SJSA1 (cell line): ENCODE measurements around the gene FAU. TPM values are rescaled to one million over a fixed set of nuclear protein-coding genes. Genes with fewer than 3 reads are reported as not detected.

Source experiments
- DNase-seq, 2 experiments: peaks; one replicate each; pipeline ENCODE4 v3.0.0-alpha.2; 2015 to 2020; ENCODE audit warnings: low spot score in 2 of 2, low read depth in 1 of 2
- H3K27ac ChIP-seq: fragments of 250-450 bp; sonication (Bioruptor Pico); 2 replicates; pipeline ENCODE4 v1.5.1; 2020; ENCODE audit warnings: mild to moderate bottlenecking, moderate library complexity
- H3K27me3 ChIP-seq: fragments of 250-450 bp; sonication (Bioruptor Pico); replicated peaks from 2 replicates; pipeline ENCODE4 v1.5.1; 2020; ENCODE audit warnings: mild to moderate bottlenecking, moderate library complexity
- H3K36me3 ChIP-seq: fragments of 250-450 bp; sonication (Bioruptor Pico); 2 replicates; pipeline ENCODE4 v1.5.1; 2020; ENCODE audit warnings: mild to moderate bottlenecking
- H3K4me1 ChIP-seq: fragments of 250-450 bp; sonication (Bioruptor Pico); replicated peaks from 2 replicates; pipeline ENCODE4 v1.6.1; 2021; ENCODE audit warnings: mild to moderate bottlenecking
- H3K4me3 ChIP-seq: fragments of 250-450 bp; sonication (Bioruptor Pico); 2 replicates; pipeline ENCODE4 v1.5.1; 2020; ENCODE audit warnings: mild to moderate bottlenecking
- H3K9me3 ChIP-seq: fragments of 250-450 bp; sonication (Bioruptor Pico); replicated peaks from 2 replicates; pipeline ENCODE4 v1.5.1; 2020; ENCODE audit warnings: mild to moderate bottlenecking
- total RNA-seq: library from RNA; depleted of rRNA; stranded (reverse); fragments of >200 nt; shearing (Covaris generic); gene quantifications from 2 replicates; pipeline ENCODE4 v1.2.3, GENCODE V29; 2014

The FAU gene
- total RNA-seq, 1 experiment from 2014 or later = 672 TPM

DNA sequence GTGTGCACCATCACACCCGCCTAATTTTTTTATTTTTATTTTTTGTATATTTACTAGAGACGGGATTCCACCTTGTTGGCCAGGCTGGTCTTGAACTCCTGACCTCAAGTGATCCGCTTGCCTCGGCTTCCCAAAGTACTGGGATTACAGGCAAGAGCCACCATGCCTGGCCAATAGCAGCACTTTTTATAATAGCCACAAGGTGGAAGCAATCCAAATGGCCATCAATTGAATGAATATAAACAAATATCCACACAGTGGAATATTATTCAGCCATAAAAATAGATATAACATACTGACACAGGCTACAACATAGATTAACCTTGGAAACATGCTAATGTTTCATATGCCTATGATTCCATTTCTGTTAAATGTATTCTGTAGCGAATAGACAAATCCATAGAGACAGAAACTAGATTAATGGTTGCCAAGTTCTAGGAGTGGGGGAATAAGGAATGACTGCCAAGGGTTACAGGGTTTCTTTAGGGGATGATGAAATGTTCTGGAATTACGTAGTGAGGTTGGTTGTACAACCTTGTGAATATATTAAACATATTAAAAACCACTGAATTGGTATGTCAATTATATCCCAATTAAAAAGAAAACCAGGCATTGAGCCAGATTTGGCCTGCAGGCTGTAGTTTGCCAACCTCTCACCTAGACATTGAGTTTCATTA is 21.1 kb downstream of the FAU start:
- Histone ChIP-seq H3K36me3 (peaks cover 52% of the 10 kb centered on the region), H3K4me3 (no peak overlapping the region), H3K27me3 (no peaks in the 10 kb centered on the region), H3K27ac (no peak overlapping the region), H3K9me3 (no peaks in the 10 kb centered on the region), H3K4me1 (peaks cover 16% of the 10 kb centered on the region)
- no peak for DNase-seq

DNA sequence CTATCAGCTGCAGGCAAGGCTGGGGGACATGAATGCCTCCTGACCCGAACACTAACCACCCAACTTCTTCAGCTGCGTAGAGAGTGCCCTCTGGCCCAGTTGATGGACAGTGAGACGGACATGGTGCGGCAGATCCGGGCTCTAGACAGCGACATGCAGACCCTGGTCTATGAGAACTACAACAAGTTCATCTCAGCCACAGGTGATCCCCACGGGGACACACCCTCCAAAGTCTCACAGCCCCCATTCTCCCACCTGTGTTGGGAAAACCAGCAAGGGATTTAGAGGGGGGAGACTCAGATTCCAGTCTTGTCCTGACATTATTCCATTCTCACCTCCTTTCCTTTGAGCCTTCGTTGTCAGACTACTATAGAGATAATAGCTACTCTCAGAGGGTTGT is 25.0 kb downstream of the FAU start:
- Histone ChIP-seq H3K9me3 (no peaks in the 10 kb centered on the region), H3K27me3 (no peaks in the 10 kb centered on the region), H3K27ac (peak overlapping the region; percentile 9; the same call in 1 of the 2 replicates), H3K4me3 (peak overlapping the region; percentile 76), H3K36me3 (peaks cover 35% of the 10 kb centered on the region), H3K4me1 (peaks cover 10% of the 10 kb centered on the region)
- no peak for DNase-seq

DNA sequence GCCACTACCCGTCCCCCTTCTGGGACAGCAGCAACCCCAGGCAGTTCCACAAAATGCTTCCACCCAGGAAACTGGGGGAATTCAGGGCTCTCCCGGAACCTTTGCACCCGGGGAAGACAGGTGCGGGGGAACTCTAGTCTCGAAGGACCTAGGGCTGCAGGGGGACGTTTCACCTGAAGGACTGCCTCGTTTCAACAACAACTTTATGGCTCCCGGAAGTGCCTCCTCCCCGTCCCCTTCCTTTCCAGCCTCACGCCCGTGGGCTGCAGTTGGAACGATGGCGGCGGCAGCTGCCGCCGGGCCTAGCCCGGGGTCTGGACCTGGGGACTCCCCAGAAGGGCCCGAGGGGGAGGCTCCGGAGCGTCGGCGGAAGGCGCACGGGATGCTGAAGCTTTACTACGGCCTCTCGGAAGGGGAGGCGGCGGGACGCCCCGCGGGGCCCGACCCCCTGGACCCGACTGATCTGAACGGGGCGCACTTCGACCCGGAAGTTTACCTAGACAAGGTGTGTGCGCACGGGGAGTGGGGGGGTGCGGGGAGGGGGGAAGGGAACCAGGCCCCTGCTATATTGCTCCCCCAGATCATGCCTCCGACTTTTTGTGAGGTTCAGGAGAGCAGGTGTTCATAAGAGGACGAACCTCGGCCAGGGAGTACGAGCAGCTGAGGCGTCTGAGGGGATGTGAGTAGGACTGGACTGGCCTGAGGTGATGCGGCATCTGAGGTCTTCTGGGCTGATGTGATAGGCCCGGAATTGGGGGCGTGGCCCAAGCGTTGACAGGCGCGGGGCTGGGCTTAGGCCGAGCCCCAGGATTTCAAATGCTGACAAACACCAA is 25.7 kb downstream of the FAU start, which contains the start of gene VPS51:
TSS of gene VPS51 (plus strand) at position 241 of the 833 bp plus-strand sequence. CDS start at position 278, 37 bp downstream.
- H3K9me3 ChIP-seq = no peaks in the 10 kb centered on the region
- H3K27ac ChIP-seq = peak within 1 kb of the TSS; percentile 49
- peak within 1 kb of the TSS; percentile 76 for H3K4me3 ChIP-seq
- H3K27me3 ChIP-seq = no peaks in the 10 kb centered on the region
- peaks cover 33% of the 10 kb centered on the region for H3K36me3 ChIP-seq
- peak; percentile 92 to 94 for DNase-seq
- peaks cover 9% of the 10 kb centered on the region for H3K4me1 ChIP-seq

DNA sequence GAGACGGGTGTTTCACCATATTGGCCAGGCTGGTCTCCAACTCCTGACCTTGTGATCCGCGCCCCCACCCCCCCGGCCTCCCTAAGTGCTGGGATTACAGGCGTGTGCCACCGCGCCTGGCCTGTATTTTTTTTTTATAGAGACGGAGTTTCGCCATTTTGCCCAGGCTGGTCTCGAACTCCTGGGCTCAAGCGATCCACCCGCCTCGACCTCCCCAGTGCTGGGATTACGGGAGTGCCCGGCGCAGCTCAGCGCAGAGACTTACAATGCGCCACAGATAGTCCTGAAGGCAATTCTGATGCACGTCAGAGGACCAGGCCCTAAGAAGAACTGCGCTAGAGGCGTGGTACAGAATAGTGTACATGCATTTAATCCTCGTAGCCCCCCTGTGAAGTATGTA is 26.5 kb downstream of the FAU start:
- no peaks in the 10 kb centered on the region for H3K27me3 ChIP-seq

GRCh38 chr11:65090628-65091027 is 31.3 kb downstream of the FAU start:
- H3K4me3 ChIP-seq = no peak overlapping the region
- no peaks in the 10 kb centered on the region for H3K27me3 ChIP-seq
- peaks cover 42% of the 10 kb centered on the region for H3K36me3 ChIP-seq
- no peak for DNase-seq
- H3K9me3 ChIP-seq = no peaks in the 10 kb centered on the region
- peaks cover 1% of the 10 kb centered on the region for H3K4me1 ChIP-seq
- no peak overlapping the region for H3K27ac ChIP-seq

More for the DNA sequence above, 26.5 kb downstream of the FAU start:
- peaks cover 9% of the 10 kb centered on the region for H3K4me1 ChIP-seq
- H3K4me3 ChIP-seq = peak overlapping the region; percentile 76
- H3K9me3 ChIP-seq = no peaks in the 10 kb centered on the region
- H3K36me3 ChIP-seq = peaks cover 26% of the 10 kb centered on the region
- no peak for DNase-seq
- H3K27ac ChIP-seq = peak overlapping the region; percentile 49; the same call in 1 of the 2 replicates

- Histone ChIP-seq H3K27me3 (no peaks in the 10 kb centered on the region), H3K27ac (no peak overlapping the region), H3K36me3 (peaks cover 49% of the 10 kb centered on the region), H3K4me1 (peaks cover 6% of the 10 kb centered on the region), H3K9me3 (no peaks in the 10 kb centered on the region), H3K4me3 (no peak overlapping the region)
- DNase-seq = no peak
These were observed 32.3 kb downstream of the FAU start for GRCh38 chr11:65089621-65090020.

DNA sequence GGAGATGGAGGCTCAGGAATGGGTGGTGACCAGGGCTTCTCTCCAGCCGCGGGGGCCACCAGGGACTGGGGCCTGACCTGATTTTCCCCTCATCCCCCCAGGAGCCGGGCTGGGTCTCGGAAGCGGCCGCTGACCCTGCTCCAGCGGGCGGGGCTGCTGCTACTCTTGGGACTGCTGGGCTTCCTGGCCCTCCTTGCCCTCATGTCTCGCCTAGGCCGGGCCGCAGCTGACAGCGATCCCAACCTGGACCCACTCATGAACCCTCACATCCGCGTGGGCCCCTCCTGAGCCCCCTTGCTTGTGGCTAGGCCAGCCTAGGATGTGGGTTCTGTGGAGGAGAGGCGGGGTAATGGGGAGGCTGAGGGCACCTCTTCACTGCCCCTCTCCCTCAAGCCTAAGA is 34.1 kb downstream of the FAU start:
- no peak for DNase-seq
- Histone ChIP-seq H3K4me3 (no peak overlapping the region), H3K27ac (no peak overlapping the region), H3K4me1 (peaks cover 12% of the 10 kb centered on the region), H3K27me3 (no peaks in the 10 kb centered on the region), H3K36me3 (peaks cover 62% of the 10 kb centered on the region), H3K9me3 (no peaks in the 10 kb centered on the region)

DNA sequence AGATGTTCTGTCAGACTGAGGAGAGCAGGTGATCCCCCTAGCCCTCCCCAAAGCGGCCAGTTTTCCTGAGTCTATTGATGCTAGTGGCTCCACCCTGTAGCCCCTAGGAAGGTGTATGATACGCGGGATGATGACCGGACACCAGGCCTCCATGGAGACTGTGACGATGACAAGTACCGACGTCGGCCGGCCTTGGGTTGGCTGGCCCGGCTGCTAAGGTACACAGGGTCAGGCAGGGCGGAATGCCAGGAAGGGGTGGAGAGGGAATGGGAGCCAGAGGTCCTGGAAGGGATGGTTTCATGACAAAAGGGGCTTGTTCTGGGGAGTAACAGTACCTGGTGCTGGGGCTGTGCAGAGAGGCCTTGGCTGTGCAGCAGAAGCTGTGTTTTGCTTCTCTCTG is 34.7 kb downstream of the FAU start:
- DNase-seq = no peak

DNA sequence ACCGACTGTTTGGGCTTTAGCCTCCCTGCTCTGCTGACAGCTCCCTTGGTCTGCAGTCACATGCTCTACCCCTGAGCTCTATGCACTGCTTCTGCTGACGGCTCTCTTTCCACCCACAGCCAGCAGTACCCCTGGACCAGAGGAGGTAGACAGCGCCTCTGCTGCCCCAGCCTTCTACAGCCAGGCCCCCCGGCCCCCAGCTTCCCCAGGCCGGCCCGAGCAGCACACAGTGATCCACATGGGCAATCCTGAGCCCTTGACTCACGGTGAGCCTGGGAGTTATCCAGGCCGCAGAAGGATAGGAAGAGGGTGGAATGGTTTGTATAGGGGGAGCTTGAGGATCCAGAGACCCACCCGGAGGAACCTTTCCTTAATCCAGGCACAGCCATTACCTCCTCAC is 35.1 kb downstream of the FAU start:
- no peaks in the 10 kb centered on the region for H3K9me3 ChIP-seq
- H3K4me3 ChIP-seq = no peak overlapping the region
- H3K4me1 ChIP-seq = peaks cover 16% of the 10 kb centered on the region
- H3K36me3 ChIP-seq = peaks cover 71% of the 10 kb centered on the region
- DNase-seq = no peak
- H3K27me3 ChIP-seq = no peaks in the 10 kb centered on the region
- no peak overlapping the region for H3K27ac ChIP-seq

More for the DNA sequence above, 34.7 kb downstream of the FAU start:
- H3K4me3 ChIP-seq = no peak overlapping the region
- H3K27ac ChIP-seq = no peak overlapping the region
- H3K36me3 ChIP-seq = peaks cover 67% of the 10 kb centered on the region
- H3K27me3 ChIP-seq = no peaks in the 10 kb centered on the region
- H3K4me1 ChIP-seq = peaks cover 16% of the 10 kb centered on the region
- H3K9me3 ChIP-seq = no peaks in the 10 kb centered on the region

DNA sequence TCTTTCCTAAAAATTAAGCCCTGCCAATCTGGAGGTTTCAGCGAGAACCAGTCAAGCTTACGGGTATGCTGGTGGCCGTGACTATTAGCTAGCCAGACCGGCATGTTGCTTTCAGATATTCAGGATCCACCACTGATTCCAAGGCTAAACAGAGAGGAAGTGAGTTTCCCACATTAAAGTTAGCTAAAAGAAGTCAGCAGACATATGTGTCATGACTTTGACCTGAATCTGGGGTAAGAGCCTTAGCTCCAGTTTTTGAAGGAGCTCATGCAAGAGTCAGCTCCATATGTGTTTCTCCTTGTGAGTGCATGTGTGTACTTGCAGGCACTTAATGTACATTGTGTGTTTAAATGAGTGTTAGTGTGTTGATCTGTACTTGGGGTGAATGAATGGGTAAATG is 36.5 kb downstream of the FAU start:
- Histone ChIP-seq H3K9me3 (no peaks in the 10 kb centered on the region), H3K27ac (no peak overlapping the region), H3K27me3 (no peaks in the 10 kb centered on the region), H3K36me3 (peaks cover 85% of the 10 kb centered on the region), H3K4me3 (no peak overlapping the region), H3K4me1 (peaks cover 16% of the 10 kb centered on the region)
- DNase-seq = no peak

- Histone ChIP-seq H3K9me3 (no peaks in the 10 kb centered on the region), H3K4me3 (peak overlapping the region; percentile 76), H3K4me1 (peaks cover 16% of the 10 kb centered on the region), H3K27me3 (no peaks in the 10 kb centered on the region), H3K27ac (peak overlapping the region; percentile 80), H3K36me3 (peaks cover 91% of the 10 kb centered on the region)
- no peak for DNase-seq
These were observed 37.1 kb downstream of the FAU start for GRCh38 chr11:65084598-65085375.

GRCh38 chr11:65083834-65084597 is 37.9 kb downstream of the FAU start, which contains the start of the genes CDCA5 and ZFPL1:
Gene CDCA5, minus strand, starts transcription at chr11:65084040. Its CDS starts 62 bp downstream, at chr11:65083978.
Gene ZFPL1, plus strand, starts transcription at chr11:65084222. Its CDS starts 477 bp downstream, at chr11:65084699.
- Histone ChIP-seq H3K4me1 (peaks cover 16% of the 10 kb centered on the region), H3K4me3 (peak within 1 kb of the TSS; percentile 76), H3K27me3 (no peaks in the 10 kb centered on the region), H3K36me3 (peaks cover 91% of the 10 kb centered on the region), H3K27ac (peak within 1 kb of the TSS; percentile 80), H3K9me3 (no peaks in the 10 kb centered on the region)
- peak; percentile 99 for DNase-seq
